GM18508 (cell line): ENCODE measurements around the gene GPATCH2.
A peak's percentile ranks its signal among the peaks of the same experiment; 100 is the strongest.

Experiments used
- ATAC-seq: cut with Tn5 transposase; IDR thresholded peaks from one replicate; pipeline ENCODE4 v1.9.1; 2021; ENCODE audit warnings: moderate number of reproducible peaks; ENCODE audit not compliant: insufficient read depth, unreplicated experiment

Gene GPATCH2

GRCh38 chr1:217462159-217462558 is 168.7 kb downstream of the GPATCH2 start:
- ATAC-seq, result no peak

GRCh38 chr1:217457016-217457415 is 173.9 kb downstream of the GPATCH2 start:
- no peak for ATAC-seq

- ATAC-seq, result no peak
Measured at GRCh38 chr1:217456261-217456660, 174.6 kb downstream of the GPATCH2 start.

- no peak for ATAC-seq
Measured at GRCh38 chr1:217453816-217454215, 177.1 kb downstream of the GPATCH2 start.

- no peak for ATAC-seq
Measured at GRCh38 chr1:217449370-217449769, 181.5 kb downstream of the GPATCH2 start.

GRCh38 chr1:217443845-217444244 is 187.0 kb downstream of the GPATCH2 start:
- no peak for ATAC-seq

- ATAC-seq, result no peak
Measured at GRCh38 chr1:217437376-217437775, 193.5 kb downstream of the GPATCH2 start.

GRCh38 chr1:217435204-217435603 is 195.7 kb downstream of the GPATCH2 start:
- ATAC-seq, result no peak

GRCh38 chr1:217433664-217434063 is 197.2 kb downstream of the GPATCH2 start:
- ATAC-seq, result no peak

GRCh38 chr1:217432339-217432738 is 198.6 kb downstream of the GPATCH2 start:
- ATAC-seq, result no peak

GRCh38 chr1:217431395-217431794 is 199.5 kb downstream of the GPATCH2 start:
- ATAC-seq, result no peak

- ATAC-seq, result no peak
Measured at GRCh38 chr1:217425422-217425821, 205.5 kb downstream of the GPATCH2 start.

GRCh38 chr1:217419194-217419551 is 211.7 kb downstream of the GPATCH2 start:
- ATAC-seq, result no peak

- no peak for ATAC-seq
Measured at GRCh38 chr1:217418269-217419193, 212.4 kb downstream of the GPATCH2 start.

- ATAC-seq, result no peak
Measured at GRCh38 chr1:217417363-217417762, 213.5 kb downstream of the GPATCH2 start.

- ATAC-seq, result no peak
Measured at GRCh38 chr1:217407534-217408001, 223.3 kb downstream of the GPATCH2 start.

- no peak for ATAC-seq
Measured at GRCh38 chr1:217403026-217403720, 227.7 kb downstream of the GPATCH2 start.

- no peak for ATAC-seq
Measured at GRCh38 chr1:217402301-217402700, 228.6 kb downstream of the GPATCH2 start.

GRCh38 chr1:217393896-217394295 is 237.0 kb downstream of the GPATCH2 start:
- ATAC-seq, result no peak

- no peak for ATAC-seq
Measured at GRCh38 chr1:217392441-217392840, 238.4 kb downstream of the GPATCH2 start.

- ATAC-seq, result peak; percentile 58
Measured at GRCh38 chr1:217389895-217390294, 241.0 kb downstream of the GPATCH2 start.
